Retina (tissue), 1 donor: ENCODE data around the gene CRTC1.
A peak's percentile ranks its signal among the peaks of the same experiment; 100 is the strongest.

Source experiments
- DNase-seq: peaks from one replicate; pipeline ENCODE4 v3.0.0-alpha.2; 2016

Gene CRTC1

GRCh38 chr19:18751571-18751970 is 68.1 kb downstream of the CRTC1 start:
- DNase-seq, result no peak

GRCh38 chr19:18754501-18754900 is 71.0 kb downstream of the CRTC1 start:
- no peak for DNase-seq

- no peak for DNase-seq
Measured at GRCh38 chr19:18756896-18757295, 73.4 kb downstream of the CRTC1 start.

- DNase-seq, result no peak
Measured at GRCh38 chr19:18759304-18759994, 76.0 kb downstream of the CRTC1 start.

GRCh38 chr19:18759995-18760426 is 76.5 kb downstream of the CRTC1 start:
- no peak for DNase-seq

GRCh38 chr19:18760440-18761383 is 77.2 kb downstream of the CRTC1 start:
- DNase-seq, result no peak

GRCh38 chr19:18761531-18762110 is 78.1 kb downstream of the CRTC1 start:
- DNase-seq, result no peak

- DNase-seq, result no peak
Measured at GRCh38 chr19:18762125-18763023, 78.9 kb downstream of the CRTC1 start.

- DNase-seq, result no peak
Measured at GRCh38 chr19:18763674-18764590, 80.5 kb downstream of the CRTC1 start.

- DNase-seq, result no peak
Measured at GRCh38 chr19:18764591-18765051, 81.1 kb downstream of the CRTC1 start.

GRCh38 chr19:18765224-18765623 is 81.7 kb downstream of the CRTC1 start:
- no peak for DNase-seq

- DNase-seq, result peak; percentile 72
Measured at GRCh38 chr19:18768046-18768771, 84.7 kb downstream of the CRTC1 start.

- DNase-seq, result no peak
Measured at GRCh38 chr19:18768997-18769891, 85.8 kb downstream of the CRTC1 start.

- no peak for DNase-seq
Measured at GRCh38 chr19:18769989-18770528, 86.6 kb downstream of the CRTC1 start.

GRCh38 chr19:18770663-18771327 is 87.3 kb downstream of the CRTC1 start:
- no peak for DNase-seq

GRCh38 chr19:18771328-18772242 is 88.1 kb downstream of the CRTC1 start:
- DNase-seq, result no peak
